ENCODE results near the gene PTPRD. TPM values are rescaled to one million over a fixed set of nuclear protein-coding genes. Genes with fewer than 3 reads are reported as not detected.

PTPRD gene
- total and polyA plus RNA-seq, 9 donors: 16.2 to 231 (median 85.8) TPM

DNA sequence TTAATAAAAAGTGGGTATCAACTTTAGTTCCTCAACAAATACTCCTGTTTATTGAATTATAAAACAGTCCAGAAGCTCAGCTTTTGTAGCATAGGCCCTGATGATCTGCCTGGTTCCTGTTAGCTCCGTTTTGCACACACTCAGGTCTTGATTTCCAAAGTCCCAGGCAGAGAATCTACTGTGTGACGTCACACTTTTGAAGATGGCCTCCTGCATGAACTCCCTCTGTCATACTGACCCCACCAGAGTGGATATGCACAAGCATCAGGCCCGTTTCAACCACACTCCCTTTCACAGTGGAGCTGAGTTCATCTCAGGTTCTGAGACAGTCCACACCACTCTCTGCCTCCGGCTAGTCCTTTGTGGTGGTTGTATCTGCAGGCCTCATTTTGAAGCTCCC is 353.1 kb downstream of the PTPRD start:
- no peak overlapping the region for H3K4me3 ChIP-seq
- H3K9me3 ChIP-seq: no peaks in the 10 kb centered on the region
- no peak for DNase-seq
- TF ChIP-seq EP300 (IDR thresholded peaks at IDR 0.05): no peak
- TF ChIP-seq, protein P1, sequence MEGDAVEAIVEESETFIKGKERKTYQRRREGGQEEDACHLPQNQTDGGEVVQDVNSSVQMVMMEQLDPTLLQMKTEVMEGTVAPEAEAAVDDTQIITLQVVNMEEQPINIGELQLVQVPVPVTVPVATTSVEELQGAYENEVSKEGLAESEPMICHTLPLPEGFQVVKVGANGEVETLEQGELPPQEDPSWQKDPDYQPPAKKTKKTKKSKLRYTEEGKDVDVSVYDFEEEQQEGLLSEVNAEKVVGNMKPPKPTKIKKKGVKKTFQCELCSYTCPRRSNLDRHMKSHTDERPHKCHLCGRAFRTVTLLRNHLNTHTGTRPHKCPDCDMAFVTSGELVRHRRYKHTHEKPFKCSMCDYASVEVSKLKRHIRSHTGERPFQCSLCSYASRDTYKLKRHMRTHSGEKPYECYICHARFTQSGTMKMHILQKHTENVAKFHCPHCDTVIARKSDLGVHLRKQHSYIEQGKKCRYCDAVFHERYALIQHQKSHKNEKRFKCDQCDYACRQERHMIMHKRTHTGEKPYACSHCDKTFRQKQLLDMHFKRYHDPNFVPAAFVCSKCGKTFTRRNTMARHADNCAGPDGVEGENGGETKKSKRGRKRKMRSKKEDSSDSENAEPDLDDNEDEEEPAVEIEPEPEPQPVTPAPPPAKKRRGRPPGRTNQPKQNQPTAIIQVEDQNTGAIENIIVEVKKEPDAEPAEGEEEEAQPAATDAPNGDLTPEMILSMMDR (IDR thresholded peaks at IDR 0.05): no peak
- no peak for TF ChIP-seq POLR2A (IDR thresholded peaks at IDR 0.05)
- H3K27me3 ChIP-seq: no peaks in the 10 kb centered on the region
- intact Hi-C loops (cut with DNase I): no loop called here
- no peak overlapping the region for H3K27ac ChIP-seq
- no peaks in the 10 kb centered on the region for H3K36me3 ChIP-seq
- 74 to 78% (median 77%) methylated on average over 4 of the region's 4 CpGs for WGBS, 3 donors
- H3K4me1 ChIP-seq (ENCODE audit: insufficient read depth): no peaks in the 10 kb centered on the region

DNA sequence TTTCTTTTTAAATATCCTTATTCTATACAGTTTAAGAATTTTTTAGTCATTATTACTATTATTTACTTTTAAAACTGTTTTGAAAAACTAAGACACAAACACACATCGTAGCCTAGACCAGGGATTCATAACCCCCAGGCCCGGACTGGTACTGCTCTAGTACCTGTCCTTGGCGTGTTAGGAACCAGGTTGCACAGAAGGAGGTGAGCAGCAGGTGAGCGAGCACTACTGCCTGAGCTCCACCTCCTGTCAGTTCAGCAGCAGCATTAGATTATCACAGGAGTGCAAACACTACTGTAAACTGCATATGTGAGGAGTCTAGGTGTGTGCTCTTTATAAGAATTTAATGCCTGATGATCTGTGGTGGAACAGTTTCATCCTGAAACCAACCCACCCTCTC is 357.0 kb downstream of the PTPRD start:
- Histone ChIP-seq H3K9me3 (no peaks in the 10 kb centered on the region), H3K4me1 (ENCODE audit: insufficient read depth) (no peaks in the 10 kb centered on the region), H3K4me3 (no peak overlapping the region), H3K27me3 (no peaks in the 10 kb centered on the region), H3K27ac (no peak overlapping the region), H3K36me3 (no peaks in the 10 kb centered on the region)
- no peak for DNase-seq
- intact Hi-C loops (cut with DNase I): no loop called here
- TF ChIP-seq, protein P1 (IDR thresholded peaks at IDR 0.05): no peak
- 65 to 83% (median 67%) methylated on average over 4 of the region's 4 CpGs for WGBS, 3 donors

DNA sequence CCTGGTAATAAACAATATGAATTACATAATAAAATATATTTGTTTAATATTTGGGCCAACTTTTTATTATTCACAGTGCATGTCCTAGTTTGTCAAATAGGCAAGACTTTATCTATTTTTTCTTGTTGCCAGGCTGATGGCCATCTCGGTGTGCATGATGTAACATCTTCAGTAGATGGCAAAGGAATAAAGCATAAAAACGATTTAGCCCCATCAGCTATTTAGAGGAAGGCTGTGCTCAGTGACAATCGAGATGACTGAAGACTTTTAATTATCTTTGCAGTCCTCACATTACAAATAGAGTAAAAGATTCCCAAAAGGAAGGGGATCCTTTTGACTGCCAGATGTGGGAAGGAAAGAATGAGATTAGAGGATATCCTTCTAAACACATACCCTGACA is 358.5 kb downstream of the PTPRD start:
- Histone ChIP-seq H3K9me3 (no peaks in the 10 kb centered on the region), H3K27ac (no peak overlapping the region), H3K27me3 (no peaks in the 10 kb centered on the region), H3K4me1 (ENCODE audit: insufficient read depth) (no peaks in the 10 kb centered on the region), H3K36me3 (no peaks in the 10 kb centered on the region), H3K4me3 (no peak overlapping the region)
- intact Hi-C loops (cut with DNase I): no loop called here
- TF ChIP-seq, protein P1 (IDR thresholded peaks at IDR 0.05): no peak
- no peak for TF ChIP-seq EP300 (IDR thresholded peaks at IDR 0.05)
- no peak for TF ChIP-seq POLR2A (IDR thresholded peaks at IDR 0.05)
- no peak for DNase-seq
- WGBS, 3 donors: 35 to 49% (median 35%) methylated on average over 3 of the region's 3 CpGs

DNA sequence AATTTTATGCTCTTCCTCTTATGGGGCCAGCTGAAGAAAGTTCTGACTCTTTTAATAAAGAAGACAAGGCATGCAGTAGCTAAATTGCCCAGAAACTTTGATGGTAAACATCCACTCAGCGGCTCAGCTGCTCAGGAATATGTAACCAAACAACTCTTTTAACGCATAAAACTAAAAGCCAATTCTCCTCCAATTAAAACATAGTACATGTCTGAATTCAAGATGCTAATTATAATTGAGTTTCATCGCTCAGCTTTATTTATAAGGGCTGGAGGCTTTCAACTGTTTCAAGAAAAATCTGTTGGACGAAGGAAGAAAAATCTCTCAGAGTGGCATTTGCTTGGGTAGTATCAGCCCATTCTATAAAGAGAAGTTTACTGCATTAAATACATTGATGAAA is 359.5 kb downstream of the PTPRD start:
- Histone ChIP-seq H3K4me3 (no peak overlapping the region), H3K4me1 (ENCODE audit: insufficient read depth) (no peaks in the 10 kb centered on the region), H3K36me3 (no peaks in the 10 kb centered on the region), H3K9me3 (no peaks in the 10 kb centered on the region), H3K27me3 (no peaks in the 10 kb centered on the region), H3K27ac (no peak overlapping the region)
- WGBS, 3 donors: 84 to 96% (median 90%) methylated on average over 4 of the region's 4 CpGs
- no peak for TF ChIP-seq EP300 (IDR thresholded peaks at IDR 0.05)
- TF ChIP-seq, protein P1 (IDR thresholded peaks at IDR 0.05): no peak
- TF ChIP-seq POLR2A (IDR thresholded peaks at IDR 0.05): no peak
- intact Hi-C loops (cut with DNase I): no loop called here
- no peak for DNase-seq

DNA sequence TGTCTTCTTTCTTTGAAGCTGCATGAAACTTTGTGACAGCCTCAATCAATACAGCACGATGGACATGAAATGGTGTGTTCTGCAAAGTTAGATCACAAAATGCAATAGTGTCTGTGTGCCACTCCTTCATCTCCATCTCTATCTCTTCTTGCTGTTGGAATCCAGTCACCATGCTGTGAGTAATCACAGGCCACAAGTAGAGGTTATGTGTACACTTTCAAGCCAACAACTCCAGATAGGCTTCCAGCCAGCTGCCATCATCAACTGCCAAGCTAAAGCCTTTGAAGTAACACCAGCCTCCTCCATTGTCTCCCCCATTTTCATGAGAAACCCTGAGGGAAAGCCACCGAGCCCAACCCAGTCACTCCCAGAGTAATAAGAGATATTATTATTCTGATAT is 360.6 kb downstream of the PTPRD start:
- Histone ChIP-seq H3K4me1 (ENCODE audit: insufficient read depth) (no peaks in the 10 kb centered on the region), H3K4me3 (no peak overlapping the region), H3K36me3 (no peaks in the 10 kb centered on the region), H3K9me3 (no peaks in the 10 kb centered on the region), H3K27me3 (no peaks in the 10 kb centered on the region), H3K27ac (no peak overlapping the region)
- WGBS, 3 donors: 71 to 78% (median 75%) methylated on average over 2 of the region's 2 CpGs
- intact Hi-C loops (cut with DNase I): no loop called here
- DNase-seq: no peak
- TF ChIP-seq, protein P1 (IDR thresholded peaks at IDR 0.05): no peak
- TF ChIP-seq EP300 (IDR thresholded peaks at IDR 0.05): no peak
- no peak for TF ChIP-seq POLR2A (IDR thresholded peaks at IDR 0.05)

All from ovary (tissue), 9 donors.